ENCODE results near the gene JPH2.
A peak's percentile ranks its signal among the peaks of the same experiment; 100 is the strongest.

The JPH2 gene

GRCh38 chr20:44182135-44182765 is 4.7 kb downstream of the JPH2 start:
- H3K9me3 Mint-ChIP-seq, result no peaks in the 10 kb centered on the region
- no peak overlapping the region for H3K4me3 Mint-ChIP-seq
- DNase-seq, result no peak
- no peaks in the 10 kb centered on the region for H3K36me3 Mint-ChIP-seq (ENCODE audit: low read depth)
- no peak overlapping the region for H3K27ac Mint-ChIP-seq
- no peak for TF ChIP-seq CTCF (IDR thresholded peaks at IDR 0.05)
- H3K27me3 Mint-ChIP-seq (ENCODE audit: low read depth, poor library complexity), result peaks cover 8% of the 10 kb centered on the region
- peaks cover 52% of the 10 kb centered on the region for H3K4me1 Mint-ChIP-seq

GRCh38 chr20:44181611-44182010 is 5.4 kb downstream of the JPH2 start:
- Mint-ChIP-seq H3K27ac (peak overlapping the region; percentile 33), H3K27me3 (ENCODE audit: low read depth, poor library complexity) (peaks cover 6% of the 10 kb centered on the region), H3K9me3 (no peaks in the 10 kb centered on the region), H3K4me3 (no peak overlapping the region), H3K4me1 (peaks cover 47% of the 10 kb centered on the region), H3K36me3 (ENCODE audit: low read depth) (no peaks in the 10 kb centered on the region)
- TF ChIP-seq CTCF (IDR thresholded peaks at IDR 0.05), result no peak
- no peak for DNase-seq

GRCh38 chr20:44180814-44181213 is 6.2 kb downstream of the JPH2 start:
- Mint-ChIP-seq H3K27me3 (ENCODE audit: low read depth, poor library complexity) (peaks cover 3% of the 10 kb centered on the region), H3K4me1 (peaks cover 47% of the 10 kb centered on the region), H3K4me3 (peak overlapping the region; percentile 66), H3K27ac (peak overlapping the region; percentile 51), H3K36me3 (ENCODE audit: low read depth) (no peaks in the 10 kb centered on the region), H3K9me3 (no peaks in the 10 kb centered on the region)
- DNase-seq, result peak; percentile 27
- TF ChIP-seq CTCF (IDR thresholded peaks at IDR 0.05), result no peak

GRCh38 chr20:44176833-44177534 is 10.0 kb downstream of the JPH2 start:
- no peak for TF ChIP-seq CTCF (IDR thresholded peaks at IDR 0.05)
- H3K27me3 Mint-ChIP-seq (ENCODE audit: low read depth, poor library complexity), result no peaks in the 10 kb centered on the region
- peaks cover 26% of the 10 kb centered on the region for H3K4me1 Mint-ChIP-seq
- H3K9me3 Mint-ChIP-seq, result no peaks in the 10 kb centered on the region
- H3K36me3 Mint-ChIP-seq (ENCODE audit: low read depth), result no peaks in the 10 kb centered on the region
- no peak overlapping the region for H3K4me3 Mint-ChIP-seq
- H3K27ac Mint-ChIP-seq, result peak overlapping the region; percentile 29
- no peak for DNase-seq

GRCh38 chr20:44174996-44175765 is 11.8 kb downstream of the JPH2 start:
- H3K27me3 Mint-ChIP-seq (ENCODE audit: low read depth, poor library complexity), result no peaks in the 10 kb centered on the region
- no peaks in the 10 kb centered on the region for H3K36me3 Mint-ChIP-seq (ENCODE audit: low read depth)
- DNase-seq, result no peak
- peak overlapping the region; percentile 52 for H3K27ac Mint-ChIP-seq
- TF ChIP-seq CTCF (IDR thresholded peaks at IDR 0.05), result no peak
- H3K4me1 Mint-ChIP-seq, result peaks cover 22% of the 10 kb centered on the region
- H3K9me3 Mint-ChIP-seq, result no peaks in the 10 kb centered on the region
- no peak overlapping the region for H3K4me3 Mint-ChIP-seq

Measured in nephron progenitor cell (in vitro differentiated cells).